HG02623 (cell line): ENCODE measurements around the gene FHOD3.
"Not testable (repeated sequence)": the region's sequence is repeated elsewhere in the genome, so short reads cannot be mapped to it uniquely, and the experiment has no call there.

Source experiments
- ATAC-seq: cut with Tn5 transposase; IDR thresholded peaks from one replicate; pipeline ENCODE4 v1.9.1; 2021; ENCODE audit warnings: moderate library complexity; ENCODE audit not compliant: unreplicated experiment

FHOD3 gene

DNA sequence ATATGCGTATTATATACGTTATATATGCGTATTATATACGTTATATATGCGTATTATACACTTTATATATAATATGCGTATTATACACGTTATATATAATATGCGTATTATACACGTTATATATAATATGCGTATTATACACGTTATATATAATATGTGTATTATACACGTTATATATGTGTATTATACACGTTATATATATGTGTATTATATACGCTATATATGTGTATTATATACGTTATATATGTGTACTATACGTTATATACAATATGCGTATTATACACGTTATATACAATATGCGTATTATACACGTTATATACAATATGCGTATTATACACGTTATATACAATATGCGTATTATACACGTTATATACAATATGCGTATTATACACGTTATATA, 465.5 kb downstream of the FHOD3 start:
- ATAC-seq, result not testable (repeated sequence)

DNA sequence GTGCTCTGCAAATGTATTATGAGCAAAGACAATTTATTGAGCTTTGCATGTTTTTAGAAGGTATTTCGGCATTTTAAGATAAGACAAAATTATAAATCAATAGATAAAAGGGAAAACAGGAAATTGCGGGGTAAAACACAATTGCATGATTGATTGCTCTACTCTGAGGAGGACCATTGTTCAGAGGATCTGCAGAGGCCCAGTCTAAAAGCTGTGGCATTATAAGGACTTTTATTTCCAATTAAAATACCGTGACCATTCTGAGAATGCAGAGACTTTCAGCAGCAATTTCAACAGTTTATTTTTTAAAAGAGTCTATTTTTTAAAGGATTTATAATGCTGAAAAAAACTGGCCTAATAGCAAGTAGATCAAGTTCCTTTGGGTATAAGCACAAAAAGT, 469.3 kb downstream of the FHOD3 start:
- ATAC-seq, result no peak

DNA sequence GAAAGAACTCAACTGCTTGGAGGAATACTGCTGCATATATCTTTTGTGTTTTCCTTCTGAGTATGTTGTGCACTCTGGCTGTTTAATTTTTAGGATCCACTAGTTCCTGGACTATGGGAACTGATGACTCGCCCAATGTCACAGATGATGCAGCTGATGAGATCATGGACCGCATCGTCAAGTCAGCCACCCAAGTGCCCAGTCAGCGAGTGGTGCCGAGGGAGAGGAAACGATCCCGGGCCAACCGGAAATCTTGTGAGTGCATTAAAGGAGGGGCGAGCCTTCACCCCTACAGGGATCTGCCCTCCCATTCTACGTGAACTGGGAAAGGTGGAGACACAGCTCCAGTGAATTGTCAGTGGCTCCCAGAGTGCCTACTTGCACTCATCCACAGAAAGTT, 471.7 kb downstream of the FHOD3 start:
- no peak for ATAC-seq

DNA sequence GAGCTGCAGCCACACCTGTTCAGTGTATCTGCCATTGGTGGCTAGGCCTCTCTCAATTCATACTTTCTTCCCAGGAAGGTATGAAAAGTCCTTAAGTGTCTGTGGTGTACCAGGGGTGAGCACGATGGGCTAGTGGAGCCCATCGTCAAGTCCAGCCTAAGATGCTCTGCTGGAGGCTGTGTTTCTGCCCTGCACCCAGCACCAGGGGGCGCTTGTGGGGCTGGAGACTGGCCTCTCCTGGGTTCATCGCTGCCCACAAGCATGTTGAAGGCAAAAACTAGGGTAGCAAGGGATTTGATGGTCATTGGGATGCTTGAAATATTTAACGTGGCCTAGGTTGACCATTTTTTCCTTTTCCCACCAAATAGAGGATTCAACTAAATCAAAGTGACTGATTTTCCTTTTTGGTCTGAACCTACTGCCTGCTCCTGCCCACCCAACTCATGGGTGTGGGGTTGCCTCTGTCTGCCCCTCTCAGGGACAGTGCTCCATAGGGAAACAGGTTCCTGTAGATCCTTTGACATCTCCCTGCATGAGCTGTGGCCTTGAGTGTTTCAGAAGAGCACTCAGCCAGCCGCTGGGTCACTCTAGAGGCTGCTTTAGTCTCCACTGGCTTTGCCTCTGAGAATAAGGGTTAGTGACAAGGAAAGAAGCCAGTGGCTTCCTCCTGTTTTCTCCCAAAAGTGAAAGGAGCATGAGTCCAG, 472.2 kb downstream of the FHOD3 start:
- ATAC-seq, result no peak

DNA sequence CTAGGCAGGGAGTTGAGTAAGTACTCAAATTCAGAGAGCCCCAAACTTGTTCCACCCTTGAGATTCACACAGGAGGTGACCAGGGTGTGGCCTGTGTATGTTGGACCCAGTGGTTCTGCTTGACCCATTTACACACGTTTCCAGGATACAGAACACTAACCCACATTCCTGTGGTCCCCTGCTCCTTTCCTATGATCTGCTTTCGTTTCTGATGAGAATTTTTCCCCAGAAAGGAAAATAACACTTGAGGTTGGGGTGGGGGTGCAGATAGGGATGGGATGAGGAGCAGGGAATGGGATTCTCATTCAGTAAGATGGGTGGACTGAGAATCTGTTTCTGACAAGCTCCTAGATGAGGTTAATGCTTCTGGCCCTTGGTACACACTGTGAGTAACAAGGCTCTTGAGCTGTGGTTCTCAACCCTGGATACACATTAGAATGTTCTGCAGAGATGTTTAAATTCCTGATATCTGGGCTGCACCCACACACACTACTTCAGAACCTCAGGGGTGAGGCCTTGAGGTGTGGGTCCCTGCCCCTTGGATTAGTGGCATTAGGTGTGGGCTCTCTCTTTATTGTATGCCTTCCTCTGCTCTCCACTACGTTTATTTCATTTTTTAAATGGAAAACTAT, 472.9 kb downstream of the FHOD3 start:
- ATAC-seq, result no peak

DNA sequence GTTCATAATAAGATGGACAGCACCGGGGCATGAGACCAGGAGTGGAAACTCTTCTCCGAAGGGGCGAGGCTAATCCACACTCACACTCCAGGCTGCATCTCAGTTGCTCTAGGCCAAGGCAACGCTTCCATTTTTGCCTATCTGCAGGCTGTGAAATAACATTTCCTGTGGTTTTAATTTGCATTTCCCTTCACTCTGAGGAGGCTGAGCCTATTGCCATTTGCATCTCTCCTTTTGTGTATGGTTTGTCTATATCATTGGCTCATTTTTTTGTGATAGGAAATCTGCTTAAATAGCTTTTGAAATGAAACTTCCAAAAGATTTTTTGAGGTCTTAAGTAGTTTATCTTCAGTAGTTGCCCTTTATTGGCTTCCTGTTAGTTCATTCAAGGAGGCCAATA, 473.7 kb downstream of the FHOD3 start:
- ATAC-seq, result no peak

DNA sequence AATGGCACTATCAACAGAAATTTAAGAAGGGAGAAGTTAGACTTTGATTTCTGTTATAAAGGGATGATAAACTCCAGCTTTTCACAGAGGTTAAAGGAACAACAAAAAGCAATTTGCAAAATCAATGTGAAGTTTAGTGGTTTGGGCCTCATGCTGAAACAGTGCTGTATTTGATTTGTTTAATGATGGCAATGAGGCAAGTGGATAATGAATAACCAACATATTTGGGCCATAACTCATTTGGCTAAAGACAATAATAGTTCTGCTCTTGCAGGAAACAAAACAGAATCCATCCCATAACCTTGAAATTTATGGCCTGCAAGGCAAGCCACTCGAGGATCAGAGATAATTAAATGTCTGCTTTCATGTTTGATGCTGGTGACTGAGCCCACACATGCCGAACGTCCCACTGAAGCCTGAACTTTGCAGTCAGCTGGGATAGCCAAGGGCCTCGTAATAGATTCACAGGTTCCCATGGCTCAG, 474.8 kb downstream of the FHOD3 start:
- no peak for ATAC-seq

DNA sequence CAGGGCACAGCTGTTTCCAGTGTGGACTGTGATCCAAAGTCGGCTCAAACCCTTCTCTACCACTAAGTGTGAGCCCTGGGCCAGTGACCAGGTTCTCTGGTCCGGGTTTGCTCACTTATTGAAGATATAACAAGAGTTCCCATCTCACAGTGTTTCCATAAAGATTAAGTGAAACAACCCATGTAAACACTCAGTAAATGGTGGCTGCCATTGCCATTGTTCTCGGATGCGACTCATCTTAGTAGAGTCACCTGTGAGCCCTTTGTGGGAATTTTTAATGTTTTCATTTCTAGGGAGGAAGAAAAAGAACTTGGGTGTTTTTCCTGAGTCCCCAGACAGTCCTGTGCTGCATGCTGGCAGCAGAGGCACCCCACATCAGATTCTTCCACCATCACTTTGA, 477.9 kb downstream of the FHOD3 start:
- ATAC-seq, result no peak

DNA sequence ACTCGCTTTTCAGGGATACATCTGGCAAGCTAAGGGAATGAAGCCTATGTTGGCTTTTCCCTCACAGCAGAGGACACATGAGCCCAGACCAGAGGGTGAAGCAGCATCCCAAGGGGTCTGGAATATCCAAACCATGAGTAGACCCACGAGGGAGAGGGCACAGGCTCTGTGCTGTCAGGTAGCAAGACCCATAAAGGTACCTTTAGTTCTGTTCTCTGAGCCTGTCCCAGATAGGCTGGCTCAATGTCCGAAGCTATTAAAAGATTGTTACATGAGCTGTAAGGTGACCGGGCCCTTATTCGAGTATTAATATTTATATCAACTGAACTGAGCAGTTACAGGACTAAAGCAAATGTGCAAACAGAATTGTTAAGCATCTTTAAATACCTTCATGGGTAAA, 479.1 kb downstream of the FHOD3 start:
- ATAC-seq, result no peak

DNA sequence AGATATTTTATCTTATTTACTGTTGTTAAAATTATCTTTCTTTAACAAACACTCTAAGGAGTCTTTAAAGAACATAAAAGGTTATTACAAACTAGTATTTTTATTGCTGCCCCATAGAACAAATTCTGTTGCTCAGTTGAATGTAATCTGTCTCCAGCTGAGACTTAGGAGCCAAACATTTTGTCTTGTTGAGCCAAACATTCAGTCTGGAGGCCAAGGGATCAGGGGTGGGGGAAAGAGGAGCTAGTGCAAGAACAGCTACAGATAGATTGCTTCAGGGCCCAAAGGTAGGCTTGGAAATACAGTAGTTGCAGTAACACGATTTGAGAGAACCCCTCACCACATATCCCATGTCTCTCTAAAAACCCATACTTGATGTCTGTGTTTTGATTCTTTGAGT, 480.1 kb downstream of the FHOD3 start:
- ATAC-seq, result no peak

DNA sequence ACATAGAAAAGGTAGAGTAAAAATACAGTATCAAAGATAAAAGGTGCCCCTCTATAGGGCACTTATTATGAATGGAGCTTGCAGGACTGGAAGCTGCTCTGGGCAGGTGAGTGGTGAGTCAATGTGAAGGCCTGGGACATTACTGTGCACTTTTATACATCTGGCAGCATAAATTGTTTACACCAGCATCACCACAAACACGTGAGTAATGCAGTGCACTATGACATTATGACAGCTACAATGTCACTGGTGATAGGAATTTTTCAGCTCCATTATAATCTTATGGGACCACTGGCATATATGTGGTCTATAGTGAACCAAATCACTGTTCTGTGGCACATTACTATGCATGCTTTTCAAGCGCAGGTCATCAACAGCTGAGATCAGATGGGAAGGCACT, 483.2 kb downstream of the FHOD3 start:
- no peak for ATAC-seq

DNA sequence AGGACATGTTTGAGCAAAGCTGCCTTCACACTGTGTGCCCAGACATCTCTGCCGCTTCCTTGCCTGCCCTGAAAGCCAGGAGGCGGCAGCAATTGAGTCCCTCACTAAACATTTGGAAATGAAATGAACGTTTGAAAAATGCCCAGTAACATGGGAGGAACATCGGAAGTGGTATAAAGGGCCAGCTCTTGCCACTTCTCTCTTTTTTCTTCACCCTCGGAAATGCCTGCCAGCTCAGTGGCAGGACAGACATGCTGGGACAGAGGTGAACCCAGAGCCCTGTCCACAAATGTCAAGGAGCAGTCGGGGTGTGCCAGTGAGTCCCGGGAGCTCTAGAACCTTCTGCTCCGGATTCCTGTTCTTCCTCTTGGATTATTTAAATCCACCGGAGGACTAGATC, 485.2 kb downstream of the FHOD3 start:
- no peak for ATAC-seq

DNA sequence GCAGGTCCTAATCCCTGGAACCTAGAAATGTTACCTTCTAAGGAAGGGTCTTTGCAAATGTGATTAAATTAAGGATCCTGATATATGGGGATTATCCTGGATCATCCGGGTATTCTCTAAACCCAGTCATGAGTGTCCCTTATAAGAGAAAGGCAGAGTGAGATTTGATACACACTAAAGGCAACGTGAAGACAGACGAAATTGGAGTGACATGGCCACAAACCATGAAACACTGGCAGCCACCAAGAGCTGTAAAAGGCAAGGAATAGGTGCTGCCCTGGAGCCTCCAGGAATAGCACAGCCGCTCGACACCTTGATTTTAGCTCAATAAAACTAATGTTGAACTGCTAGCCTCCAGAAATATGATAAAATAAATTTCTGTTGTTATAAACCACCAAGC, 486.3 kb downstream of the FHOD3 start:
- ATAC-seq, result no peak

DNA sequence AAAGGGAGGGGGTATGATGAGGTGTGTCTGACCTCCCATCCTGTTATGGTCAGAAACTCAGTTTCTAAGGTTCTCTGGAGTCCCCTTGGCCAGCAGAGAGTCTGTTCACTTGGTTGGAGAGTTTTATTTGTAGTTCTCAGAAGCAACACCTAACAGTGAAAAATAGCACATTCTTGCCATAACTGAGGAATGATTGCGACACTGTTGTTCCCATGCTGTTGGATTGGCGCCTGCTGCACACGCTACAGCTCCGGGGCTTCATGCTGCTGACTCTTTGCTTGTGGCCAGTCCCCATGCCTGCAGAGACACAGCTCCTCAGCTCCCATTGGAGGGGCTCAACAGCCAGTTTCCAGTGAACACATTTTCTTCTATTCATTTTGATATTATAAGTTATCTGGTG, 489.2 kb downstream of the FHOD3 start:
- no peak for ATAC-seq

DNA sequence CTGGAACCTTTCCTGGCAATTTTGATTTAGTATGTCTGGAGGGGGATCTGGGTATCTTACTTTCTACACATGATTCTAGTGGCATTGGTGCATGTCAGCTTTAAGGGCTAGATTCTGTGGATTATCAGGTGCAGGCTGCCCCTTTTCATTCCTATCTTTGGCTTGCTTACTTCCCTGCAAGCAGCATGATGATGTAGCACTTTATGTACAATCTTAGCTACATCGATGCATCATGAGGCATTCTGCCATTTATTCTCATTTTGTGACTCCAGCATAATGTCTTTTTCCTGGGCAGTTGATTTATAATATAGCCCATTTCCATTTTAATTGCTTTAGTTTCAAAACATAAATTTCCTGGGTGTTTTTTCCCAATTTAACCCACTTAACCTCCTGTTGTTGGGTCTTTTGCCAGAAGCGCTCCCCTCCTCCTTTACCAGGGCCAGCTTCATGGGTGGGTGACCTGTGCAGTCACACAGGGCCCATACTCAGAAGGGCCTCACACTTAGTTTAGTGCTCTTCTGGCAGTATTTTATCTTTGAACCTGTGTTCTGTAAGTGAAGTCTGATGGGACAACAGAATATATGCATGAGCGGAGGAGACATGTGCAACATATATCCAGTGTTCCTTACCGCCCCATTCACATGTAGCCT, 495.2 kb downstream of the FHOD3 start:
- no peak for ATAC-seq

DNA sequence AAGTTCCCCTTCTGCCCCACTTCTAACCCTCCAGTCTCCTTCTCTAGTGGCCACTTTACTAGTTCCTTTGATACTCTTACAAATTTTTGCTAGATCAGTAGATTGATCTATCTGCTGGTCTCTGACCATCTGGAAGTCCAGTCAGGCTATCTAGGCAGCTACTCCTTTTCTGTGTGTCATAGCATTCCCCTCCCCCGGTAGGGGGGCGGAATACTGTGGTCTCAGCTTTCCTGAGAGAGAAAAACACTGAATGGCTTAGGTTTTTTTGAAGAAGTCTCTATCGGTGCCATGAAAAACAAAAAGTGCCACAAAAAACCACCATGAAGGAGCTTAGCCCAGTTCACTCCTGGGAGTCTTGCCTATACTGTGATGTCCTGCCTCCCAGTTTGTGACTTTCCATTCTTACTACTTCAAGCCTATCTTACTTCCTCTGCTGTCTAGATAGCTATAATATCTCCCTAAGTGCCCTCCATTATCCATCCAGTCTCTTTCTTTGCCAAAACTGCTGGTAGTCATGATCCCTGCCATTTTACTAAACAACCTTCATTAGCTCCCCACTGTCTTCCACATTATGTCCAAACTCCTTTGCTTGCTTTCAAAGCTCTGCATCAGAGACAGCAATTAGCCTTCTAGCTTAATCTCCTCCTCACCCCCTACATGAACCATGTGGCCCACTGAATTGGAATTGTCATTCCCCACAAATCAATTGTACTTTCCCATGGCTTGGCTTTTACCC, 501.4 kb downstream of the FHOD3 start:
- no peak for ATAC-seq

DNA sequence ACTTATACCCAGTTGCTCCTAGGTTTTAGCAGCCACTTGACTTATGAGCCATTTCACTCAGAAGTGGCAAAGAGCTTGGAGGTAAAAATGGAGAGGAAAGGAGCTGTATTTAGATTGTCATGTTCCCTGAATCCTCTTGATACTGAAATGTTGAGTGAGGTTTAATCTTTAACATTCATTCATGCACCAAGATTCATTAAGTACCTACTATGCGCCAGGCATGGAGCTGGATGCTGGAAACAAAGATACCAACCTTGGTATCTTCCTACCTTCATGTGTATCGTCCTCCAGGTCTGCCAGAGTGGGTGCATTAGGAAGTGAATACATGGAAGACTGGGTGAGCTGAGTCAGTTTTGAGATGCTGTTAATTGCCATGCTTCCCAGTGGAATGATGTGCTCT, 507.6 kb downstream of the FHOD3 start:
- ATAC-seq, result no peak

DNA sequence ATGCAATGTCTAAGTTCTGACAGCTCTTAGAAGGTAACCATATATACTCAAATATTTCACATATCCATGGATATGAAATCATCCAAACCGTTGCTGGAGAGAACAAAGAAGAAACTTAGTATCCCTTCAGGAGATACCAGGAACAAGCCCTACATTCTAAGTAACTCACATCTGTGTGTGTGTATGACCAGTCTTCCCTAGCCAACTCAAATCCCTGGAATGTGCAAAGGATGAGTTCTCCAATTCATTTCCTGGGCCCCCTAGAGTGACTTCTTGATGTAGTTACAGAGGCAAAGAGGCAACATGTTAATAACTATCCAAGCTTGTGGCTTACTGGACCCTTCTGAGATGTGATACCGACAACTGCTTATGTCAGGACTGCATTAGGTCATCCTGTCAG, 511.2 kb downstream of the FHOD3 start:
- no peak for ATAC-seq

DNA sequence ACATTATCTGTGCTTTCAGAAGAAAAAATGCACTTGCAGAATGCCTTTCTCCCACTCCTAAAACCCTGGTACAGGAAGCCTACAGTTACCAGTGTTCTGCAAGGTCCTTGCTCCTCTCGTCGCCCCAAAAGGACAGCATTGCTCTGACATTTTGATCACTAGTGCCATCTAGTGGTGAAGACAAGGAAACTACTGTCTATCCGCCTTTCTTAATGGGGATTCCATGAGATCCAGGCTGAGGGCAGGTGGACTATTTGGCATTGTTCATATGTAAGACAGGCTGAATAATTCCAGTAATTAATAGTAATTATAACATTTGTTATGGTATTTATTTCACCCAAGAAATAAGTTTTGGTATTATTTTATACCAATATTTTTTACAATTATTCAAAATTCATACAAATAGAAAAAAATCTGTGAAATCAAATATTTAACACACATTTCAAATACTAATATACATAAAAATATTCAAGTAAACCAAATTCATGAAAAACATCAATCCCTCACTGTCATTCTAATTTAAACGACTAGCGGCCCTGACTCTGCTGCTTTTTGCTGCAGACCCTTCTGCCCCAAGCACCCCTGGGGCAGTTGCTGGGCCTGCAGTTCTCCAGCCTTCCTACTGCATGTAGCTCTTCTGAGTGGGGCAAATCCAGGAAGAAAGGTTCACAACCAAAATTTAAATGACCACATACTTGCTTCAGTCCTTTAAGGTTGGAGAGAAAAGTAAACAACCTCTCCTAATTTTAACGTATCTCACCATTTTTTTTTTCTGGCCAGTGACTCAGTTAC, 512.3 kb downstream of the FHOD3 start:
- ATAC-seq, result peak; percentile 94

DNA sequence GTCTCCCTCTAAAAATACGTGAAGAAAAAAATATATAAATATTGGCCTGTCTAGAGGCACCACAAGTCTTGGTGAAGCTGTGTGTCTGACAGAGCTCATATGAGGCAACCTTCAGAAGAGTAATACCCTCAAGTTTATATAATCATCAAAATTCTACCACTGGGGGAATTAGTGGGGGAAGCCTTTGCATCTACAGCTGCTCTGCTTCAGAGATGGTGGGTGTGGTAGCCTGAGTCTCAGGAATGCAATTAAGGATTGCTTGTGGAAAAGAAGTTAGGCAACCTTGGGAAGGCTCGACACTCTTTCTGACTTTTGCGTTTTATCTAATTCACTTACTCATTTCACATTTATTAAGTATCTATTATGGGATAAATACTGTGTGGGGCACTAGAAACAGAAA, 513.9 kb downstream of the FHOD3 start:
- no peak for ATAC-seq

DNA sequence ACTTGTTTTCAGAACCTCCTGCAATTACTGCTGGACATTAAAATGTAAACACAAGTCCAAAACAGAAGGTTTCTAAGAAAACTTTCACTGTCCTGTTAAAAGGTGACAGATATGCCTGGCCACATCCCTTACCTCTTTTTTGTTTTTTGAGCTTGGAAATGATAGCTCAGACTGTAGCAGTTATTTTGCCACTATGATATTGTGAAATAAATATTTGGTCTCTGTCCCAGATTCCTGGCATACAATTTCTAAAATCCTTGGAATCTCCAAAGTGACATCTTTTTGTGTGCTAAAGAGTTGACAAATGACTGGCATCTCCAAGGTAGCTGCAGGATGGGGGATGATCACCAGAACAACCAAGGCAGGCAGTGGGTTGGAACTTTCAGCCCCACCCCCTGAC, 514.4 kb downstream of the FHOD3 start:
- no peak for ATAC-seq
